HepG2 (cell line): ENCODE measurements around the gene FAHD2A. TPM values are rescaled to one million over a fixed set of nuclear protein-coding genes. Genes with fewer than 3 reads are reported as not detected.
A peak's percentile ranks its signal among the peaks of the same experiment; 100 is the strongest.

Source experiments
- ATAC-seq: fragments of 200-7000 bp; cut with Tn5 transposase; 3 replicates; pipeline ENCODE4 v1.9.1; 2020; ENCODE audit warnings: mild to moderate bottlenecking, moderate library complexity
- BruUV-seq: library from RNA; stranded (reverse); fragments of 400-500 nt; replicated peaks from 2 replicates; lab custom pipeline; 2021; lab: Mats Ljungman, UMichigan
- CTCF ChIA-PET: fragments of 300-600 bp; formaldehyde crosslinking; extraction: SDS; loops from one replicate; lab custom pipeline; 2021; ENCODE audit warnings: low total read pairs, inconsistent platforms, low intra/inter-chr PET ratio; lab: Yijun Ruan, JAX
- POLR2A ChIA-PET: fragments of 350-600 bp; sonication (Branson Sonifier 250); formaldehyde crosslinking; loops from one replicate; lab custom pipeline; 2020; ENCODE audit warnings: antibody characterized with exemption, inconsistent platforms; lab: Yijun Ruan, JAX
- DNase-seq: peaks from one replicate; pipeline ENCODE4 v3.0.0-alpha.2; 2015; ENCODE audit warnings: low spot score
- FAIRE-seq: peaks from 3 replicates; lab custom pipeline; 2011; peaks lifted over from hg19 to GRCh38; lab: Jason Lieb, UNC
- H2AFZ ChIP-seq: one replicate; pipeline ENCODE4 v1.6.1; 2011; ENCODE audit warnings: low read length, inconsistent platforms
- H3K27ac ChIP-seq: fragments of 300-600 bp; 3 replicates; pipeline ENCODE4 v1.8.0; 2011; ENCODE audit warnings: mixed run types, mild to moderate bottlenecking, mixed read lengths, low read length, inconsistent platforms; ENCODE audit not compliant: insufficient read depth; ENCODE audit errors: extremely low read length
- H3K27me3 ChIP-seq, 2 experiments: fragments of 200-600 bp in 1 of 2; 2 replicates in 1 of 2; 3 replicates in 1 of 2; pipeline versions ENCODE4 v1.6.0 to v1.8.0; 2011; ENCODE audit warnings: low read length in 2 of 2, mild to moderate bottlenecking in 2 of 2, moderate library complexity in 2 of 2, inconsistent platforms in 1 of 2; ENCODE audit not compliant: insufficient read depth in 2 of 2, control insufficient read depth in 1 of 2
- H3K36me3 ChIP-seq, 2 experiments: fragments of 200-600 bp in 1 of 2; replicated peaks in 1 of 2; 2 replicates in 1 of 2; 3 replicates in 1 of 2; pipeline versions ENCODE4 v1.5.1 to v1.8.0; 2011; ENCODE audit warnings: low read length in 2 of 2, inconsistent platforms in 1 of 2; ENCODE audit not compliant: insufficient read depth in 2 of 2, control insufficient read depth in 1 of 2
- H3K4me1 ChIP-seq: 2 replicates; pipeline ENCODE4 v1.5.1; 2012; ENCODE audit warnings: low read length, inconsistent platforms; ENCODE audit not compliant: insufficient read depth
- H3K4me2 ChIP-seq: 2 replicates; pipeline ENCODE4 v1.6.0; 2011; ENCODE audit warnings: low read depth, low read length, inconsistent platforms
- H3K4me3 ChIP-seq, 3 experiments: fragments of 200-600 bp in 1 of 3; sonication (generic), shearing (Covaris generic) in 1 of 3; replicated peaks in 1 of 3; 2 replicates each; pipeline ENCODE4 v1.5.1; 2011 to 2016; ENCODE audit warnings: low read length in 3 of 3, inconsistent platforms in 2 of 3, low read depth in 2 of 3, mild to moderate bottlenecking in 2 of 3, control low read depth in 1 of 3, mixed read lengths in 1 of 3; ENCODE audit not compliant: insufficient read depth in 1 of 3
- H3K79me2 ChIP-seq: one replicate; pipeline ENCODE4 v1.6.1; 2011; ENCODE audit warnings: low read length, inconsistent platforms; ENCODE audit not compliant: insufficient read depth
- H3K9ac ChIP-seq: 2 replicates; pipeline ENCODE4 v1.6.0; 2011; ENCODE audit warnings: mild to moderate bottlenecking, low read depth, low read length, inconsistent platforms; ENCODE audit not compliant: insufficient read depth
- H3K9me3 ChIP-seq: 2 replicates; pipeline ENCODE4 v1.5.1; 2012; ENCODE audit warnings: mild to moderate bottlenecking, low read length
- H4K20me1 ChIP-seq: 2 replicates; pipeline ENCODE4 v1.6.0; 2011; ENCODE audit warnings: inconsistent platforms, mild to moderate bottlenecking, low read length, moderate library complexity; ENCODE audit not compliant: insufficient read depth
- ARID2 ChIP-seq: sonication (generic); formaldehyde crosslinking; IDR thresholded peaks from 2 replicates; pipeline ENCODE4 v1.8.1; 2022; ENCODE audit warnings: mild to moderate bottlenecking, missing genetic modification reagents, borderline replicate concordance
- CBX1 ChIP-seq: IDR thresholded peaks from one replicate; pipeline ENCODE4 v1.6.1; 2016; ENCODE audit warnings: antibody characterized with exemption, low read depth
- CENPT ChIP-seq: sonication (generic); formaldehyde crosslinking; IDR thresholded peaks from 2 replicates; pipeline ENCODE4 v1.8.0; 2022; ENCODE audit warnings: low read depth, mild to moderate bottlenecking, moderate library complexity, missing genetic modification reagents
- FOSL1 ChIP-seq: sonication (generic); formaldehyde crosslinking; IDR thresholded peaks from 2 replicates; pipeline ENCODE4 v1.9.0; 2021; ENCODE audit warnings: missing genetic modification reagents, borderline replicate concordance
- HMG20A ChIP-seq: IDR thresholded peaks from 2 replicates; pipeline ENCODE4 v1.6.1; 2016; ENCODE audit warnings: borderline replicate concordance
- HNRNPUL1 ChIP-seq: fragments of 200-400 bp; formaldehyde crosslinking; IDR thresholded peaks from 2 replicates; pipeline ENCODE4 v1.6.1; 2017; ENCODE audit warnings: low read depth, mild to moderate bottlenecking, low read length, moderate library complexity
- KDM6A ChIP-seq: IDR thresholded peaks from 2 replicates; pipeline ENCODE4 v1.6.1; 2016; ENCODE audit warnings: low read depth
- KLF16 ChIP-seq, 2 experiments: sonication (generic) in 1 of 2; formaldehyde crosslinking in 1 of 2; IDR thresholded peaks; 2 replicates each; pipeline versions ENCODE4 v1.6.1 to v1.8.0; 2016 to 2023; ENCODE audit warnings: missing genetic modification reagents in 2 of 2, missing compliant biosample characterization in 1 of 2
- SMAD1 ChIP-seq: sonication (generic); formaldehyde crosslinking; IDR thresholded peaks from 2 replicates; pipeline ENCODE4 v1.4.0; 2020; ENCODE audit warnings: missing genetic modification reagents, low read depth, mild to moderate bottlenecking, borderline replicate concordance
- STAG1 ChIP-seq: sonication (generic); formaldehyde crosslinking; IDR thresholded peaks from 2 replicates; pipeline ENCODE4 v1.4.0; 2020; ENCODE audit warnings: missing genetic modification reagents
- ZNF296 ChIP-seq: sonication (generic); formaldehyde crosslinking; conservative IDR thresholded peaks from 2 replicates; pipeline ENCODE4 v1.5.0; 2020; ENCODE audit warnings: mild to moderate bottlenecking, missing genetic modification reagents
- ZNF546 ChIP-seq: sonication (generic); formaldehyde crosslinking; conservative IDR thresholded peaks from 2 replicates; pipeline ENCODE4 v1.8.1; 2023; ENCODE audit warnings: mild to moderate bottlenecking, missing genetic modification reagents
- ZNF558 ChIP-seq: sonication (generic); formaldehyde crosslinking; IDR thresholded peaks from 2 replicates; pipeline ENCODE4 v1.9.0; 2022; ENCODE audit warnings: mild to moderate bottlenecking, missing genetic modification reagents, borderline replicate concordance
- ZNF746 ChIP-seq: sonication (generic); formaldehyde crosslinking; IDR thresholded peaks from 2 replicates; pipeline ENCODE4 v1.8.0; 2022; ENCODE audit warnings: mild to moderate bottlenecking, missing genetic modification reagents
- WGBS: methylation state at CpG from one replicate; pipeline ENCODE4 v1.1.6; 2017; ENCODE audit warnings: low lambda C conversion rate; 5-methylcytosine and 5-hydroxymethylcytosine counted together
- in situ Hi-C: cut with HindIII; loops from 2 replicates; pipeline ENCODE4 v1.10.0; 2017; ENCODE audit warnings: low pct_unique_long_range_greater_than_20kb; ENCODE audit not compliant: extremely low pct_ligation_motif_present
- intact Hi-C: fragments of 100-400 bp; cut with micrococcal nuclease; formaldehyde crosslinking; loops from one replicate; pipeline ENCODE4 v1.10.0; 2022; ENCODE audit not compliant: unreplicated experiment
- polyA plus RNA-seq, 8 experiments: library from polyadenylated mRNA; depleted of rRNA in 3 of 8; stranded (reverse) in 7 of 8; unstranded in 1 of 8; fragments of >200 nt; fragmentation: Illumina TruSeq in 4 of 8; extraction: Trizol in 4 of 8; gene quantifications; 2 replicates each; pipeline versions ENCODE4 v1.2.1 to v1.2.3, GENCODE V29; 2011 to 2016; ENCODE audit warnings: low read depth in 4 of 8, missing spikeins in 1 of 8, mixed read lengths in 1 of 8; ENCODE audit not compliant: insufficient read depth in 1 of 8
- total RNA-seq, 5 experiments: library from RNA; depleted of rRNA; stranded (reverse); fragments of >200 nt; fragmentation: Illumina TruSeq; extraction: Trizol; gene quantifications; 2 replicates each; pipeline ENCODE4 v1.2.3, GENCODE V29; 2016; ENCODE audit warnings: low read depth in 1 of 5
- TF ChIP-seq, protein P1 (sequence below): IDR thresholded peaks from 2 replicates; pipeline ENCODE4 v1.6.1; 2016; ENCODE audit warnings: mild to moderate bottlenecking, missing biosample characterization, missing genetic modification reagents
- TF ChIP-seq, protein P2 (sequence below): sonication (generic); formaldehyde crosslinking; IDR thresholded peaks from 2 replicates; pipeline ENCODE4 v1.4.0; 2020; ENCODE audit warnings: missing genetic modification reagents
- TF ChIP-seq, protein P3 (sequence below): sonication (generic); formaldehyde crosslinking; IDR thresholded peaks from 2 replicates; pipeline ENCODE4 v1.4.0; 2020; ENCODE audit warnings: missing genetic modification reagents
- TF ChIP-seq, protein P4 (sequence below): sonication (generic); formaldehyde crosslinking; IDR thresholded peaks from 2 replicates; pipeline ENCODE4 v1.8.0; 2023; ENCODE audit warnings: mild to moderate bottlenecking, missing genetic modification reagents

The FAHD2A gene
- total and polyA plus RNA-seq, 2 of the 13 experiments (the other 11 are each of a cell fraction or from before 2014, with no cell fraction given) = 34.0 to 44.2 TPM

DNA sequence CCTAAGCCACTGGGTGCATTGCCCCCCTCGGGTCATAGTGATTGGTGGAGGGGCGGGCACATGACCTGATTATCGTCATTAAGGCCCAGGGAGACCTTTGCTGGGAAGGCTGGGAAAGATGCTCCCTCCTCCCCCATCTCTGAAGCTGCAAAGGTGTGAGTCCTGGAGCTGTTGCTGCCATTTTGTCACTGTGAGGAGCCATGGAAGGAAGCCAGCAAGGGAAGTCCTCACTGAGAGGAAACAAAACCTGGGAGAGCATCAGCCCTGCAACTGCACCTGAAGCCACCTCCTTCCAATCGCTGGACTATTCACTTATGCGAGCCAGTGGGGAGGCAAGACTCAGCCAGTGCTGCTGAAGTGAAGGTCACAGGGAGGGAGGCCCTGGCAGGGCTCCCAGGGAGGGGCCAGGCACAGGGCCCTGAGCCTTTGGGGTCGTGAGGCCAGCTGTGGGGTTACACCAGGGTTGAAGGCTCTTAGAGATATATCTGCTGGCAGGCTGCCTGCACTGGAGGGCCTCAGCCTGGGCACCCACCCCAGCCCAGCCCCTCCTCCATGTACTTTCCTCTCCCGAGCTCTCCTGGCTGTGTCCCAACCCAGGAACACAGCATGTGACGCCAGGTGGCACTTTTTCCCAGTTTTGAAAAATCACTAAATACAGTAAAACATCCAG is 10.7 kb upstream of the FAHD2A start:
- Histone ChIP-seq H2AFZ (no peak overlapping the region), H3K36me3 (no peaks in the 10 kb centered on the region), H3K4me1 (peaks cover 44% of the 10 kb centered on the region), H3K4me3 (peak overlapping the region in 2 of 3 experiments; percentile 8 to 59; a peak in 3 of 6 replicates), H4K20me1 (no peaks in the 10 kb centered on the region), H3K9me3 (no peaks in the 10 kb centered on the region), H3K27ac (peak overlapping the region; percentile 60), H3K79me2 (no peaks in the 10 kb centered on the region), H3K27me3 (no peaks in the 10 kb centered on the region), H3K4me2 (peak overlapping the region; percentile 79), H3K9ac (peak overlapping the region; percentile 18)
- no TSS peak for BruUV-seq
- POLR2A ChIA-PET = interaction anchor here (0.9 to 7.7 kb wide), 3 partner anchors 8 to 226 kb away, joined by 5 to 110 read pairs (median 5); partner anchors contain the start of genes FAHD2A and ZNF2
- in situ Hi-C loops = no loop called here
- FAIRE-seq (peak; percentile 71), DNase-seq (peak; percentile 53), ATAC-seq (peak; percentile 59)
- intact Hi-C loops = no loop called here
- CTCF ChIA-PET = no interaction called here
- 6% methylated on average over 8 of the region's 8 CpGs for WGBS
- TF ChIP-seq, protein P1, sequence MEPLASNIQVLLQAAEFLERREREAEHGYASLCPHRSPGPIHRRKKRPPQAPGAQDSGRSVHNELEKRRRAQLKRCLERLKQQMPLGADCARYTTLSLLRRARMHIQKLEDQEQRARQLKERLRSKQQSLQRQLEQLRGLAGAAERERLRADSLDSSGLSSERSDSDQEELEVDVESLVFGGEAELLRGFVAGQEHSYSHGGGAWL (CRISPR knock-in tag) = no peak
- no peak for TF ChIP-seq CENPT
- TF ChIP-seq KDM6A (CRISPR knock-in tag) = peak; percentile 55; the same call in 1 of the 2 replicates
- TF ChIP-seq, protein P2, sequence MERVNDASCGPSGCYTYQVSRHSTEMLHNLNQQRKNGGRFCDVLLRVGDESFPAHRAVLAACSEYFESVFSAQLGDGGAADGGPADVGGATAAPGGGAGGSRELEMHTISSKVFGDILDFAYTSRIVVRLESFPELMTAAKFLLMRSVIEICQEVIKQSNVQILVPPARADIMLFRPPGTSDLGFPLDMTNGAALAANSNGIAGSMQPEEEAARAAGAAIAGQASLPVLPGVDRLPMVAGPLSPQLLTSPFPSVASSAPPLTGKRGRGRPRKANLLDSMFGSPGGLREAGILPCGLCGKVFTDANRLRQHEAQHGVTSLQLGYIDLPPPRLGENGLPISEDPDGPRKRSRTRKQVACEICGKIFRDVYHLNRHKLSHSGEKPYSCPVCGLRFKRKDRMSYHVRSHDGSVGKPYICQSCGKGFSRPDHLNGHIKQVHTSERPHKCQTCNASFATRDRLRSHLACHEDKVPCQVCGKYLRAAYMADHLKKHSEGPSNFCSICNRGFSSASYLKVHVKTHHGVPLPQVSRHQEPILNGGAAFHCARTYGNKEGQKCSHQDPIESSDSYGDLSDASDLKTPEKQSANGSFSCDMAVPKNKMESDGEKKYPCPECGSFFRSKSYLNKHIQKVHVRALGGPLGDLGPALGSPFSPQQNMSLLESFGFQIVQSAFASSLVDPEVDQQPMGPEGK (CRISPR knock-in tag) = peak; percentile 93
- TF ChIP-seq STAG1 (CRISPR knock-in tag) = peak; percentile 35
- no peak for TF ChIP-seq ZNF558 (CRISPR knock-in tag)
- TF ChIP-seq SMAD1 (CRISPR knock-in tag) = no peak
- TF ChIP-seq ZNF546 (CRISPR knock-in tag) = 0 out of 2 replicates have a peak, but pooled peaks have one; percentile 48
- TF ChIP-seq, protein P3, sequence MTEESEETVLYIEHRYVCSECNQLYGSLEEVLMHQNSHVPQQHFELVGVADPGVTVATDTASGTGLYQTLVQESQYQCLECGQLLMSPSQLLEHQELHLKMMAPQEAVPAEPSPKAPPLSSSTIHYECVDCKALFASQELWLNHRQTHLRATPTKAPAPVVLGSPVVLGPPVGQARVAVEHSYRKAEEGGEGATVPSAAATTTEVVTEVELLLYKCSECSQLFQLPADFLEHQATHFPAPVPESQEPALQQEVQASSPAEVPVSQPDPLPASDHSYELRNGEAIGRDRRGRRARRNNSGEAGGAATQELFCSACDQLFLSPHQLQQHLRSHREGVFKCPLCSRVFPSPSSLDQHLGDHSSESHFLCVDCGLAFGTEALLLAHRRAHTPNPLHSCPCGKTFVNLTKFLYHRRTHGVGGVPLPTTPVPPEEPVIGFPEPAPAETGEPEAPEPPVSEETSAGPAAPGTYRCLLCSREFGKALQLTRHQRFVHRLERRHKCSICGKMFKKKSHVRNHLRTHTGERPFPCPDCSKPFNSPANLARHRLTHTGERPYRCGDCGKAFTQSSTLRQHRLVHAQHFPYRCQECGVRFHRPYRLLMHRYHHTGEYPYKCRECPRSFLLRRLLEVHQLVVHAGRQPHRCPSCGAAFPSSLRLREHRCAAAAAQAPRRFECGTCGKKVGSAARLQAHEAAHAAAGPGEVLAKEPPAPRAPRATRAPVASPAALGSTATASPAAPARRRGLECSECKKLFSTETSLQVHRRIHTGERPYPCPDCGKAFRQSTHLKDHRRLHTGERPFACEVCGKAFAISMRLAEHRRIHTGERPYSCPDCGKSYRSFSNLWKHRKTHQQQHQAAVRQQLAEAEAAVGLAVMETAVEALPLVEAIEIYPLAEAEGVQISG = peak; percentile 58
- TF ChIP-seq FOSL1 (CRISPR knock-in tag) = no peak
- no peak for TF ChIP-seq CBX1
- 0 out of 4 replicates have a peak, but pooled peaks of 1 of the 2 experiments have one; percentile 58 for TF ChIP-seq KLF16 (CRISPR knock-in tag; IDR thresholded peaks at IDR 0.05)
- no peak for TF ChIP-seq ZNF296 (CRISPR knock-in tag)
- TF ChIP-seq ARID2 = no peak
- TF ChIP-seq, protein P4, sequence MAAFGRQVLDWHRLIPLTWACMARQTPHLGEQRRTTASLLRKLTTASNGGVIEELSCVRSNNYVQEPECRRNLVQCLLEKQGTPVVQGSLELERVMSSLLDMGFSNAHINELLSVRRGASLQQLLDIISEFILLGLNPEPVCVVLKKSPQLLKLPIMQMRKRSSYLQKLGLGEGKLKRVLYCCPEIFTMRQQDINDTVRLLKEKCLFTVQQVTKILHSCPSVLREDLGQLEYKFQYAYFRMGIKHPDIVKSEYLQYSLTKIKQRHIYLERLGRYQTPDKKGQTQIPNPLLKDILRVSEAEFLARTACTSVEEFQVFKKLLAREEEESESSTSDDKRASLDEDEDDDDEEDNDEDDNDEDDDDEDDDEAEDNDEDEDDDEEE = no peak
- 0 out of 2 replicates have a peak, but pooled peaks have one; percentile 50 for TF ChIP-seq ZNF746 (CRISPR knock-in tag)
- no peak for TF ChIP-seq HNRNPUL1
- TF ChIP-seq HMG20A (CRISPR knock-in tag) = peak; percentile 65; the same call in 1 of the 2 replicates
